Measurements from ENCODE around the gene WDR75.
A peak's percentile ranks its signal among the peaks of the same experiment; 100 is the strongest.
"Not testable (repeated sequence)": the region's sequence is repeated elsewhere in the genome, so short reads cannot be mapped to it uniquely, and the experiment has no call there.

The WDR75 gene

GRCh38 chr2:189440644-189440946, 679 bp upstream of the WDR75 start:
- no peak for DNase-seq (ENCODE audit: low read depth in 2 of 2)

GRCh38 chr2:189441709-189442074, 418 bp downstream of the WDR75 start:
- no peak for DNase-seq (ENCODE audit: low read depth in 2 of 2)

- DNase-seq (ENCODE audit: low read depth in 2 of 2) = peak in 1 of 2 donors; percentile 10
Measured at GRCh38 chr2:189442468-189442867, 1.2 kb downstream of the WDR75 start.

GRCh38 chr2:189444322-189444721, 3.0 kb downstream of the WDR75 start:
- no peak for DNase-seq (ENCODE audit: low read depth in 2 of 2)

GRCh38 chr2:189446780-189447179, 5.5 kb downstream of the WDR75 start:
- no peak for DNase-seq (ENCODE audit: low read depth in 2 of 2)

- DNase-seq (ENCODE audit: low read depth in 2 of 2) = no peak
Measured at GRCh38 chr2:189454009-189454408, 12.7 kb downstream of the WDR75 start.

GRCh38 chr2:189465076-189465475, 23.8 kb downstream of the WDR75 start:
- DNase-seq (ENCODE audit: low read depth in 2 of 2) = no peak

- no peak for DNase-seq (ENCODE audit: low read depth in 2 of 2)
Measured at GRCh38 chr2:189465478-189465877, 24.2 kb downstream of the WDR75 start.

GRCh38 chr2:189466046-189466445, 24.8 kb downstream of the WDR75 start:
- DNase-seq (ENCODE audit: low read depth in 2 of 2) = no peak

GRCh38 chr2:189466656-189467055, 25.4 kb downstream of the WDR75 start:
- DNase-seq (ENCODE audit: low read depth in 2 of 2) = no peak

GRCh38 chr2:189467160-189467559, 25.9 kb downstream of the WDR75 start:
- no peak for DNase-seq (ENCODE audit: low read depth in 2 of 2)

- DNase-seq (ENCODE audit: low read depth in 2 of 2) = no peak
Measured at GRCh38 chr2:189467593-189467992, 26.3 kb downstream of the WDR75 start.

- no peak for DNase-seq (ENCODE audit: low read depth in 2 of 2)
Measured at GRCh38 chr2:189474526-189474925, 33.3 kb downstream of the WDR75 start.

GRCh38 chr2:189477756-189478155, 36.5 kb downstream of the WDR75 start:
- DNase-seq (ENCODE audit: low read depth in 2 of 2) = no peak

- DNase-seq (ENCODE audit: low read depth in 2 of 2) = not testable (repeated sequence)
Measured at GRCh38 chr2:189478289-189478688, 37.0 kb downstream of the WDR75 start.

- DNase-seq (ENCODE audit: low read depth in 2 of 2) = no peak
Measured at GRCh38 chr2:189481071-189481470, 39.8 kb downstream of the WDR75 start.

GRCh38 chr2:189483571-189483970, 42.3 kb downstream of the WDR75 start:
- DNase-seq (ENCODE audit: low read depth in 2 of 2) = no peak

- no peak for DNase-seq (ENCODE audit: low read depth in 2 of 2)
Measured at GRCh38 chr2:189483980-189484740, 42.9 kb downstream of the WDR75 start.

GRCh38 chr2:189485146-189485545, 43.9 kb downstream of the WDR75 start:
- no peak for DNase-seq (ENCODE audit: low read depth in 2 of 2)

GRCh38 chr2:189486237-189486770, 45.0 kb downstream of the WDR75 start:
- DNase-seq (ENCODE audit: low read depth in 2 of 2) = no peak

GRCh38 chr2:189487283-189488007, 46.2 kb downstream of the WDR75 start:
- no peak for DNase-seq (ENCODE audit: low read depth in 2 of 2)

GRCh38 chr2:189488008-189488310, 46.7 kb downstream of the WDR75 start:
- DNase-seq (ENCODE audit: low read depth in 2 of 2) = no peak

GRCh38 chr2:189492451-189492850, 51.2 kb downstream of the WDR75 start:
- no peak for DNase-seq (ENCODE audit: low read depth in 2 of 2)

Measured in stimulated activated CD4-positive, alpha-beta T cell treated with anti-CD3 and anti-CD28 coated beads, Interleukin-15, amount 100 ng/mL, for 48 hours (primary cell).